GM19452 (cell line): Measurements from ENCODE around the gene HCFC2.

ENCODE experiments used
- ATAC-seq: cut with Tn5 transposase; IDR thresholded peaks from one replicate; pipeline ENCODE4 v1.9.1; 2021; ENCODE audit not compliant: unreplicated experiment

HCFC2 gene

DNA sequence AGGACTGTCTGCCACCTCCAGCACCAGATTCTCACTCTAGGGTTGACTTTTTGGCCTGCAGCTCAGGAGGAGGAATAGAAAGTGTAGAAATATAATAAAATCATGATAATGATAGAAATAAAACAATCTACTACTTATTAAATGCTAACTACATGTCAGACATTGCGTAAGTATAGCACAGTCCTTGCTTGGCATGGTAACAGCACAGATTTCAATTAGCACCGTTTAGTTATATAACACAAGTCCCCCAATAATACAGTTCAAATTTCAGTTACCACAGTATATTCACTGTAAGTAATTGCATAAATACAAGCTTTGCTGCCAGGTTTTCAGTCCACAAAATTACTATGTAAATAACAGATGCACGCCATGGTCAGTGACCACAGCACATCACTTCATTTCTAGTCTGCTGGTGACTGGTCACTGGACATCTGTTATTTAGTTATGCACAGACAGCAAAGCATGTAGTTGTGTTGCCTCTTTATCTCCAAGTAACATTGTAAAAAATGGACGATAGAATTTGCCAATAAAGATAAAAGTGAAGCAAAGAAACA lies 7.8 kb upstream of the HCFC2 start:
- no peak for ATAC-seq

DNA sequence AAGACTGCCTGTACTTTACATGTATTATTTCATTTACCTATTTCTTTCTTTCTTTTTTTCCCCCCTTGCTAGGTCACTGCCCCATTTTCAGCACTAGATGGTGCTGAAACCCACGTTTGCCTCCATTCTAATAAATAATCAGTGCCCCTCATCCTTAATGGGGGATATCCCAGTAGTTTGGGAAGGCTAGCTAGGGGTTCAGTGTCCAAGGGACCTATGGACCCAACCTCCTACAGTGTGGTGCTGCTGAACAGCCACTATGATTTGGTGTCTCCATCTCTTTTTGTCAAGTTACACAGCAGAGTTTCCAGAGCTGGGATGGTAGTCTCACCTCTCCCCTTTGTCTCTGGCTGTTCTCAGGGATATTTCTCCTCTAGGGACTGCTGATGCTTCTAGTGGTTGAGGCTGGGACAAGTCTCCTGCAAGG lies 6.5 kb upstream of the HCFC2 start:
- no peak for ATAC-seq

DNA sequence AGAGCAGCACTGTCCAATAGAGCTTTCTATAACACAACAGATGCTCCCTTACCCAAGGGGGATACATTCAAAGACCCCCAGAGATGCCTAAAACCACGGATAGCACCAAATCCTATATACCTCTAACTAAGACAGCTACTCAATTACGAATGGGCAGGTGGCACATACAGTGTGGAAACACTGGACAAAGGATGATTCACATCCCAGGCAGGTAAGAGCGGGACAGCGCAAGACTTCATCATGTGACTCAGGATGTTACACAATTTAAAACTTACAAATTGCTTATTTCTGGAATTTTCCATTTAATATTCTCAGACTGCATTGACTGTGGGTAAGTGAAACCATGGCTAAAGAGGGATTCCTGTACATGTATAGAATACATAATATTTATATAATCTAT lies 5.5 kb upstream of the HCFC2 start:
- ATAC-seq: no peak

DNA sequence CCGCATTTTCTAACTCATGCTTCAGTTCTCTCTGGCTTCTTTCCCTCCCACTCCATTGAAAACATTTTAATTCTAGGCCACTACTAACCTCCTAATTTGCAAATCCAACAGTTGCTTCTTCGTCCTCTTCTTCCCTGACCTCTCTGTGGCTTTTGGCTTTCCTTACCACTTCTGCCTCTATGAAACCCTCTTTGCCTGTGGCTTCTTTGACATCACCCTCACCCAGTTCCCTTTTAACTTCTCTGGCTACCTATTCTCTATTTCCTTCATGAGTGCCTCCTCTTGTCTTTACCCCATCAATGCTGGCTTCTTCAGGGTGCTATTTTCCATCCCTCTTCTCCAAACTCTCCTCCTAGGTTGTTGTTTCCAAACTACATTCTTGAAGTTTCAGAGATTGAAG lies 4.4 kb upstream of the HCFC2 start:
- no peak for ATAC-seq

DNA sequence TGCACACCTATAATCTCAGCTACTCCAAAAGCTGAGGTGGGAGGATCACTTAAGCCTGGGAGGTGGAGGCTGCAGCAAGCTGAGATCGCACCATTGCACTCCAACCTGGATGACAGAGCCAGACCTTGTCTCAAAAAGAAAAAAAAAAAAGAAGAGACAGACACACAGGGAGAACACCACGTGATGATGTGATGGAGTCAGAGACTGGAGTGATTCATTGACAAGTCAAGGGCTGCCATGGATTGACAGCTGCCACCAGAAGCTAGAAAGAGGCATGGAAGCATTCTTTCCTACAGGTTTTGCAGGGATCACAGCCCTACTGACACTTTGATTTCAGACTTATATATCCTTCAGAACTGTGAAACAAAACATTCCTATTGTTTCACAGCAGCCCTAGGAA lies 3.5 kb upstream of the HCFC2 start:
- ATAC-seq: no peak

DNA sequence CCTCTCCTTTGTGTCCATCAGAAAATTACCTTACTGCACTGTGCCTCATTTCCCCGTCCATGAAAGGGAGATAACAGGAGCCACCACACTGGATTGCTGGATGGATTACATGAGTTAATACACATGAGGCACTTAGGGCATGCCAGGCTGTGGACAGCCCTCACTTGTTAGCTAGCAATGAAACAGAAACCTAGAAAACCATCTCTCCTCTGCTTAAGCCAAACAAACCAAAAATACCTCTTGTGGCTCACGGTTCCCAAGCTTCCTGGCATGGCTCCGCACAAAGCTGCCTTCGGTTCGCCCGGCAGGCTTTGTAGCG lies 660 bp upstream of the HCFC2 start:
- peak; percentile 32 for ATAC-seq

DNA sequence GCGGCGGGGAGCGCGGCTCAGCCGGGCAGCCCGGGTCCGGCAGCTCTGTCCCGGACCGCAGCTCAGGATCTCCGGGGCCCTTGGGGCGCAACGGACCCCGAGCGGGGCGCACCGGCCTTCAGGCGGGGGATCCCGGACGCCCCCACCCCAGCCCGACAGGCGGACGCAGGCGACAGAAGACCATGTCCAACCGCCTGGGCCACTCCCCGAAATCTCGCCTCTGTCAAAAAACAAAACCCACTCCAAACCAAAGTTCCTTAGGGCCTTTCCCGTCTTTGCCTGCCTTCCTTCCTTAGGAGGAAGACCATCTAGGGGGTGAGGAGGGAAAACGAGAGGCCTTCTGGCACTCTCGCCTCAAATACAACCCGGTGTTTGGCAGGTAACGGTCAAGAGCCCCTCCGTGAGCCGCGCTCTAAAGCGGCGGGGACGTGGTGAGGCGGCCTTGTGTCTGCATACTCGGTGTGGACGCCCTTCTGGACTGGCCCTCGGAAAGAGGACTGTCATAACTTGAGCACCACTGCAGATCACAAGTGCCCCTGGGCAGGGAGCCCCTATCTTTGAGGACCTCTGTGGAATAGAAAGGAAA lies 604 bp downstream of the HCFC2 start:
- peak; percentile 18 for ATAC-seq

DNA sequence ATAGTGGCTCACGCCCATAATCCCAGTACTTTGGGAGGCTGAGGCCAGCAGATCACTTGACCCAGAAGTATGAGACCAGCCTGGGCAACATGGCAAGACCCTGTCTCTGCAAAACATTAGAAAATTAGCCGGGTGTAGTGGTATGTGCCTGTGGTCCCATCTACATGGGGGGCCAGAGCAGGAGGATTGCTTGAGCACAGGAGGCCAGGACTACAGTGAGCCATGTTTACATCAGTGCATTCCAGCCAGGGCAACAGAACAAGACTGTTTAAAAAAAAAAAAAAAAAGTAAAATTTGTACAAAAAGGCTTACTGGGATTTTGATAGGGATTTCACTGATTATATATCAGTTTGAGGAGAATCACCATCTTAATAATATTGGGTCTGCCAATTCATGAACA lies 7.8 kb downstream of the HCFC2 start:
- no peak for ATAC-seq

DNA sequence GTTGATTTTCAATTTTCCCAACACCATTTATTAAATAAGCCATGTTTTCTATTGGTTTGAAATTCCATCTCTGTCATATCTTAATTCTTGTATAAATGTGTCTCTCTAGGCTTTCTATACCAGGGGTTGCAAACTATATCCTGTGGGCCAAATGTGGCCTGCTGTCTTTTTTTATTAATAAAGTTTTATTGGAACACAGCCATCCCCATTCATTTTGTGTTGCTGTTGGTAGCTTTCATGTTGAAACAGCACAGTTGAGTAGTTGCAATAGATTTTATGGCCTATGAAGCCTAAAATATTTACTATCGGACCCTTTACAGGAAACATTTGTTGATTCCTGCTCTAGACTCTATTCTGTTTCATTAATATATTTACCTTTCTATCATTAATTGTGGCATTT lies 9.4 kb downstream of the HCFC2 start:
- no peak for ATAC-seq

DNA sequence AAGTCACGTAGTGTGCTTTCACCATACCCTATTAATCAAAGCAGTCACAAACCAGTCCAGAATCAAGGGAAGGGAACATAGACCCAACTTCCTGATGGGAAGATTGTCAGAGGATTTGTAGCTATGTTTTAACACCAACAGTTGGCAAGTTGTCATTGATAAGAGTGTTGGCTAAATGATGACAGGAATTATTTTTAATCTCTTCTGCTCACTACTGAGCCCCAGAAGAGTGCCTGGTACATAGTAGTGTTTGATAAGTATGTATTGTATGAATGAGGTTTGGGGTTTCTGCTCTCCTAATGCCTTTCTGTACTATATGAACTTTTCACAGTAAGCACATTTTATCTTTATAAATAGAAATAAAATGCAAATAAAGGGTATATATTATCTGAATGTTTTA lies 14.7 kb downstream of the HCFC2 start:
- ATAC-seq: no peak

DNA sequence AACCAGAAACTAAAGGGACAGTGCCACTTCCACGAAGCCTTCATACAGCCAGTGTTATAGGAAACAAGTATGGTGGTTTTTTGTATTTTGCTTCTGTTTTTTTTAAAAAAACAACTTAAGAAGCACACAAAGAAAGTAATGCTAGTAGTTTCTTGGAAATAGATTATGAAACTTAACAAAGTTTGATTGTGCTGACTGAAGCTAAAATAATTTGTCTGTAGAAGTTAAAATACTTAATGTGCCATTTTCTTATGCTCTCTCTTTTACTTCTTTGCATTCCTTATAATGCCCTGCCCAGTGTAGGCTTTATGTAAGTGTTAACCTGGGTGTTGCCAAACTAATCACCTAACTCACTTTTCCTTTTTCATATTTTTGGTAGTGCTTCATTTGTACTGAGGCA lies 16.4 kb downstream of the HCFC2 start:
- no peak for ATAC-seq

DNA sequence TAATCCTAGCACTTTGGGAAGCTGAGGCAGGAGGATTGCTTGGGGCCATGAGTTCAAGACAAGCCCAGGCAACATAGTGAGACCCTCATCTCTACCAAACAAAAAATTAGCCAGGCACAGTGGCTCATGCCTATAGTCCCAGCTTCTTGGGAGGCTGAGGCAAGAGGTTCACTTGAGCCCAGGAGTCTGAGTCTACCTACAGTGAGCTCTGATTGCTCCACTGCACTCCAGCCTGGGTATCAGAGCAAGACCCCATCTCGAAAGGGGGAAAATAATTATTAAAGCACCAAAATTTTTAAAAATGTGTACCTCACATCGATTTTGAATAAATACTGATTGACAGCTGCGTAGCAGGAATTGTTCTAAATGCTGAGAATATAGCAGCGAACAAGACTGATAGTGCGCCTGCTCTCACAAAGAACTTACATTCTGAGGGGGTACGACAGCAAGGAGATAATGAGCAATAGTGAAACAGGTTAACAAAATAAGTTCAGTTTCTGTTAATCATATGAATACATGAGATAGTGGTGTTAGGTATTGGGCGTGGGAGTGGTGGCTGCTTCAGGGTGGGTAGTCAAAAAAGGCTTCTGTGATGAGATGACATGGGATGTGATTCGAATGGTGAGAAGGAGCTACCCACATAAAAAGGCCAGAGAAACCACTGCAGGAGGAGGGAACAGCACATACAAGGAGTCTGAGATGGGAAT lies 19.6 kb downstream of the HCFC2 start:
- no peak for ATAC-seq

DNA sequence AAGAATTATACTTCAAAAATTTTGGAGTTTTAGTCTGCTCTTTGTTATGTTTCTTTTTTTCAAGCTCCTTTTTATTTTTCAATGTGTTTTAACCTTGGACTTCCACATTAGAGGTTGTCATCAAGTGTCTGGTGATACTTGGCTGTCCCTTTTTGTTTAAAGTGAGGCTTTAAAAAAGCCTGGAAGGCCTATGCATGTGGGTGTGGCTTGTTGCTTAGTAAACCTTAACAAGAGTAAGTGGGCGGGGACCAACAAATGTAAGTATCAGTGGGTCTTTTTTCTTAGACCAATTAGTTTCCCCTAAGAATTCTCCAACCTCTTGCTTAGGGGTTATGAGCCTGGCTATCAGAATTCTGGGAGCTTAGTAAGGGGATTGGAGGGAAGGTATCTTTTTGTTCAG lies 26.4 kb downstream of the HCFC2 start:
- ATAC-seq: no peak

DNA sequence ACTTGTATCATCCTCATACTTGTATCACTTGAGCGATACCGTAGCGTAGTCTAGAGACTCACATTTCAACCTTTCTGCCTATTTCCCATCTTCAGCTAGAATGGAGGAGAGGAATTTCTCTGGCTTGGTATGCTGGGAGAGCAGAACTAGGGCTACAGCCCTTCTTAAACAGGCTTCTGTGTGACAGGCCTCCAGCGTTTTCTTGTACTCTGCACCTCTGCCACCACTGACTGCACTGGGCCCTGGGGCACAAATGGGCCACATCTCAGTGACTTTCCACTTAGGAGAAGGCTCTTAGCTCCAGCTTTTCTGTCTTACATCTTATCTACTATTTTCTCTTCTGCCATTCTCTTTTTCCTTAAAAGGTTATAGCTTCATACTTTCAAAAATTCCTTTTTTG lies 26.8 kb downstream of the HCFC2 start:
- ATAC-seq: no peak

DNA sequence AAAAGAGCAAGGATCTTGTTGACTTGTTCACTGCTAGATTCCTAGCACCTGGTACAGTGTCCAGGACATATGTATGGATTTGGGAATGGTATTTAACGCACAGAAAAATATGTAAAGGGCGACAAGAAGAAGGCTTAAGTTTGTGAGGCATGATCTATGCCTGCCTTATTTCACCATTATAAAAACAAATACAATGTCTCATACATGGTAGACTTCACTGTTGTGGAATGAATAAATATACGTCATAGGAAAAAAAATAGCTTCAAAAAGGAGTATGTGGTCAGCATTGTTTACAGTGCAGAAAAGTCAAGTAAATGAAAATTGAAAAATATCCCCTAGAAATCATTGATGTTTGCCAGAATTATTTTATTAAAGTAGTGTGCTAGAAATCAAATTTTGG lies 30.0 kb downstream of the HCFC2 start:
- no peak for ATAC-seq

DNA sequence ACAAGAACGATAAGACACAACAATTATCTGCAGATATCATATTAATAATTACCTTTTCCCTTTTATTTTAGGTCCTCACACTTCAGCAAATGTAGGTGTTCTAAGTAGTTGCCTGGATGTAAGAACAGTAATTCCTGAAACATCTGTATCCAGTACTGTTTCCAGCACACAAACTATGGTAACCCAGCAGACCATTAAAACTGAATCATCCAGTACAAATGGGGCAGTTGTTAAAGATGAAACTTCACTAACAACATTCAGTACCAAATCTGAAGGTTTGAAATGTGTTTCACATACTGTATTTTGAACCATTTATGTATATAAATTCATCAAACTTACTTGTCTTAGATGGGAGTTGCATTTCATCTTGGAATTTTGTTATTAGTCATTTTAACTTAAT lies 31.0 kb downstream of the HCFC2 start:
- no peak for ATAC-seq

DNA sequence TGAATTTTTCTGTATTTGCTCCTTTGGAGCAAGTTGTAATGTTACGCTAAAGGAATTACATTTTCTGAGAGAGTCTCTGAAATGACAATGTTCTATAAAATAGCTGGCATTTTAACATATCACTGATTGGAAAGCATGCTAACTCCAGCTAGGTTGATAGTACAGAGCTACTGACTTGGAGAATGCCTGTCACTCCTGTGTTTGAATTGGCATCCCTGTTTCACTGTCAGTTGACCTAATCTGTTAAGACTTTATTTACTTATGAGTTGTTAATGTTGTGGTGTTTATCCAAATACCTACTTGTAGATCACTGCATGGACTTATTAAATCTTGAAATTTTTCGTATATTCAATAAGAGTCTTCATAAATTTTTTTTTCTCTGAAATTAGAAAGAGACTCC lies 33.6 kb downstream of the HCFC2 start:
- ATAC-seq: no peak

DNA sequence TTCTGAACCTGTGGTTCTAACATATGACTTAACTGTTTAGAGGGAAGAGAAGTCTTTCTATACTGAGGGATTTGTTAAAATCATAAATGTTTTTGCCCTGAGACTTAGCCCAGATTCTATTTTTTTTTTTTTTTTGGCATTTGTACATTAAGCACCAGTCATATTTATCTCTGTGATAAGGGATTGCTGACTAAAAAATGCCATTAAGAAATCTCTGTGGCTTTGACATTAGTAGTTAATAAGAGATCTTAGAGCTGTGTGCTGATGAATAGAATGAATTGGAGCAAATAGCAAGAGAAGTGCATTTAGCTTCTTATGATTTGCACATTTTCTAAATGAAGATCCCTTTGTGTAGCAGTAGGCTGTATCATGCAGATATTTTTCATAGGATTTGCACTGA lies 41.1 kb downstream of the HCFC2 start:
- no peak for ATAC-seq

DNA sequence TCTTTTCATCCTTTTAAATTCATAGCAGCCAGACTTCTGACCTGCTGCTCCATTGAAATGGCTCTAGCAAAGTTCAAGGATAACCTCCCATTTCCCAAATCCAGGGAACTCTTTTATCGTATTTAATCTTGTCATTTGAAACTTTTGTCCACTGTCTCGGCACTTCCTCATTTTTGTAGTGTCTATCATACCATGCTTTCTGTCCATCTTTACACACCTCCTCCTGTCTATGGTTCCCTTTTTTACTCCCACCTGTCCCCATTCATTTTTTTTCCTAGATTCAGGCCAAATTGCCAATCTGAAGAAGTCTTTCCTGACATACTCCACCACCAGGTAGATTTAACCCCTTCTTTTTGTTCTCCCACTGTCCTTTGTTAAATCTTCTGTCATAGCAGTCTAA lies 42.6 kb downstream of the HCFC2 start:
- no peak for ATAC-seq

DNA sequence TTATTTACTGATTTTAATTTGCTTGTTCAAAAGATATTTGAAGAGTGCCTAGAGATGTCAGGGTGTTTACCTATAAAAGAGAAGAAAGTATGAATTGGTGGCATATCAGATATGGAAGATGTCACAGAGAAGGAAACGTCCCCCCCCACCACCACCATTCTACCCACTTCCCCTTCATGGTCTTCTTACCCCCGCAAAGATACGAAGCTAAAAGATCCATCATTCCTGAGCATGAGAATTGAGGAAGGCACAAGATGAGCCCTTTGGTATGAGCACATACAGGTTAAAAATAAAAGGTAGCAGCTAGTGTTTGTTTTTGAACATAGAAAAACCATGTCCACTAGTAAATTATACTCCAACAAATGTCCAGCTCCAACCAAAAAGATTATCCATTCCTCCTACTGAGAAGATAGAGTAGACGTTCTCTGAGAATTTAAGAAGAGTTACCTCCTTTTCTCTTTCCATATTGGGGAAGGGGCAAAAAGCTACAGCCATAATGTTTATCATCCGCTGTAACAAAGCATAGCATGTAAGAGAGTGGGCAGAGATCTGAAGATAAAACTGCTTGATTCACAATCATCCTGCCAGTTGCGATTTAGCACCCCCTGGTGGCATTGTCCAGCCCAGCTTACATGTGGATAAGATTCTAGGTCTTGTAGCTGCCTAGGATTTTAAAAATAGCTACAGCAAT lies 44.6 kb downstream of the HCFC2 start:
- peak; percentile 56 for ATAC-seq

DNA sequence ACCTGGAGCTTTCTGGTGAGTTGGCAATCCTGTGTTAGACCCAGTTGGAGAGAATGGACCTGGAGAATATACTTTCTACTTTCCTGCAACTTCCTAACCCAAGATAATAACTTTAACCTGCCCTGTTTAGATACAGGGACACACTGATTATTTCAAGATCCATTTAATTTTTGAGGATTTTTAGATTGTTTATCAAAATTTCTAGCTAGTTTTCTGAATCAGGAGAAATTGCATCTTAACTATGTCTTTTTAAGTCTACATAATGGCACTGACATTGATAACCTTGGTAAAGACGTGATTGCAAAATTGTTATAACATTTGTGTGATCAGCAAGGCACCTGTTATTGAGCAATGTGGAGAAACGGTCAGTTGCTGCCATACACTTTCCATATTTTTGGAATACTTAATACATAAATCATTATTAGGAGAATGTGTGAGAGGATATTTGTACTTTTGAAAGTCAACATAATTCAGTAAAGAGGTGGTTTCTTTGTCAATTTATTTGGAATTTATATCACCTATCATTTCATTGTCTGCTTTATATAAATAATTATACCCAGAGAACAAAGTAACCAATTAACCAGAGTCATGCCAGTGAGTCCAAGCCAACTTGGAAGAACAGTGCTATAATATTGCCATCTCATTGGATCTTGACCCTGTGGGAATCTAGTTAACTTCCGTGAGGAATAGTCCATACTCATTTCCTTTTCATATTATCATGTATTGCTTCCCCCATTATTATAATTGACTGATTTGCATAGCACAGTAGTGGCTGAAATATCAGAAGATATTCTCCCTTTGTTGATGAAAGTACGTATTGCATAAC lies 45.3 kb downstream of the HCFC2 start:
- ATAC-seq: no peak
